SKM-1 (cell line): ENCODE results near the gene KIF12.
"Not testable (repeated sequence)": the region's sequence is repeated elsewhere in the genome, so short reads cannot be mapped to it uniquely, and the experiment has no call there.

ENCODE experiments used
- DNase-seq: peaks from one replicate; lab custom pipeline; 2025; ENCODE audit not compliant: unreplicated experiment; lab: John Stamatoyannopoulos, UW

Gene KIF12

DNA sequence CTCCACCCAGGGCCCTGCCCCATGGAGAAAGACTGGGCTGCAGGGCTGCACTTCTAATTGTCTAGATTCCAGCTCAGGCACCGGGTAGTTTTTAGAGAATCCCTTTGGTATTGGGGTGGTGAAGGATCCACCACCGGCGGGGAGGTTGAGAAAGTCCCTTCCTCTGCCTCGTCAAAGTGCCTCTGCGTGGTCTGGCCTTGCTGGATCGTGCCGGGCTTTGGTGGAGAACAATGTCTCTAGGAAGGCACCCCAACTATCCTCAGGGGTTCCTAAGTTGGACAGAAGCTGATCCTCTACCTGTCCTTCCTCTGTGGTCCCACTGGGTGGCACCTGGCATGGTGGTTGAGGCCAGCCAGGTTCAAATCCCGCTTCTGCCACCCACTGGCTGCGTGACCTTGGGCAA lies 13.7 kb downstream of the KIF12 start:
- no peak for DNase-seq

GRCh38 chr9:114084282-114085073 lies 14.6 kb downstream of the KIF12 start:
- DNase-seq = no peak

- DNase-seq = no peak
These were observed 15.4 kb downstream of the KIF12 start for GRCh38 chr9:114083666-114084065.

GRCh38 chr9:114082763-114083412 lies 16.2 kb downstream of the KIF12 start:
- not testable (repeated sequence) for DNase-seq

GRCh38 chr9:114082017-114082762 lies 16.9 kb downstream of the KIF12 start:
- peak; percentile 2 for DNase-seq

GRCh38 chr9:114081441-114082016 lies 17.6 kb downstream of the KIF12 start:
- no peak for DNase-seq

- no peak for DNase-seq
These were observed 18.2 kb downstream of the KIF12 start for GRCh38 chr9:114080773-114081440.

DNA sequence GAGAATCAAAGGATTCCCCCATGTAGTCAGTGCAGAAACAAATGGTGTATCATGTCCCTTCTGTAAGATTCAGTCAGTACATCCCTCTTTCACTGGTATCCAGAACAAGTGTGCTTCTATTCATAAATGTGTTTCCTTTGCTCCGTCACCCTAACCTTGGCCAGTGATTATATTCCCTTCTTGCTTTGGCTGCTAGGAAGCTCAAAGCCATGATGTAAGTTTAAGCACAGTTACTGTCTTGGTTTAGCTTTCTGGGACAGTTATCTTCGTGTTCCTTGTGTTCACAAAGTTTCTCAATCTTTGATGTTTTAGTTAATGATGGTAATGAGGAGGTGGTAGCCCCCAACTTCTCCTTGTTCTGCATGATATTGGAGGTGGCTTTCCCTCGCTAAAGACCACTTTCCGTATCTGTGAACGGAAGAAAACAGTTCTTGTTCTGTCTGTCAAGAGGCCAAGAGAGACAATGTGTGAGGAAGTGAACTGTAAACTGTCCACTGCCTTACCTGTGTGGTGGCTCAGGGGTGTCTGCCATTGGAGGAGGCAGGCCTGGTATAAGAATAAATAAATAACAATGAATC lies 18.8 kb downstream of the KIF12 start:
- DNase-seq = no peak

- DNase-seq = no peak
These were observed 20.3 kb downstream of the KIF12 start for GRCh38 chr9:114078781-114079156.

- DNase-seq = no peak
These were observed 20.9 kb downstream of the KIF12 start, which contains the start of gene AMBP for GRCh38 chr9:114078021-114078780. AMBP (minus strand) TSS chr9:114078300; CDS start chr9:114078209, 91 bp downstream.

DNA sequence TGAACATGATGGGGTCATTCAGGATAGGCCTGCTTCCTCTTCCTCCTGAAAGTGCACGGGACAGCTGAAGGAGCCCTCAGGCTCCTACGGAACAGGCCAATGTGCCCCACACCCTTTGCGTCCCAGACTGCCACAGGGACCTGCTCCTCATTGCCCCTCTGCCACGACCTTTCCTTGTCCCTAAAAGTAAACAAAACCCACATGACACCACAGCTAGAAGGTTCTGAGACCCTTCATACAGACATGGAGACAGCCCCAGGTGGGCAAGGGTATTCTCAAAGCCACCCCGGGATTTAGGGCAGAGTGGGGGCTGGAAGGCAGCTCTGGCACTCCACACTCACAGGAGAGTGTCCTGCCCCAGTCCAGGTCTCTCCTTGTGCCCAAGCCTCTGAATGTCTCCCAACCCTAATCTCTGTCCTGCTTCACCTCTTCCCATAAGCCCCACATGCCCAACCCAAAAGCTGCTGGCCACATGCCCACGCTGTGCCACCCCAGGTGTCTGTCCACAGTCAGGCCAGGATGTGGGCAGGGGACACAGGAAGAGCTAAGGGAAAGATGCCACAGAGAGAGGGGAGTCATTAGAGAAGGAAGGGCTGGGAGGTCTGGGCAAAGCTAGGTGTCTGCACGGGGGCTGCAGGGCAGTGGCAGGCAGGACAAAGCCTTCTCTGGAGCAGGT lies 21.8 kb downstream of the KIF12 start:
- DNase-seq = no peak

DNA sequence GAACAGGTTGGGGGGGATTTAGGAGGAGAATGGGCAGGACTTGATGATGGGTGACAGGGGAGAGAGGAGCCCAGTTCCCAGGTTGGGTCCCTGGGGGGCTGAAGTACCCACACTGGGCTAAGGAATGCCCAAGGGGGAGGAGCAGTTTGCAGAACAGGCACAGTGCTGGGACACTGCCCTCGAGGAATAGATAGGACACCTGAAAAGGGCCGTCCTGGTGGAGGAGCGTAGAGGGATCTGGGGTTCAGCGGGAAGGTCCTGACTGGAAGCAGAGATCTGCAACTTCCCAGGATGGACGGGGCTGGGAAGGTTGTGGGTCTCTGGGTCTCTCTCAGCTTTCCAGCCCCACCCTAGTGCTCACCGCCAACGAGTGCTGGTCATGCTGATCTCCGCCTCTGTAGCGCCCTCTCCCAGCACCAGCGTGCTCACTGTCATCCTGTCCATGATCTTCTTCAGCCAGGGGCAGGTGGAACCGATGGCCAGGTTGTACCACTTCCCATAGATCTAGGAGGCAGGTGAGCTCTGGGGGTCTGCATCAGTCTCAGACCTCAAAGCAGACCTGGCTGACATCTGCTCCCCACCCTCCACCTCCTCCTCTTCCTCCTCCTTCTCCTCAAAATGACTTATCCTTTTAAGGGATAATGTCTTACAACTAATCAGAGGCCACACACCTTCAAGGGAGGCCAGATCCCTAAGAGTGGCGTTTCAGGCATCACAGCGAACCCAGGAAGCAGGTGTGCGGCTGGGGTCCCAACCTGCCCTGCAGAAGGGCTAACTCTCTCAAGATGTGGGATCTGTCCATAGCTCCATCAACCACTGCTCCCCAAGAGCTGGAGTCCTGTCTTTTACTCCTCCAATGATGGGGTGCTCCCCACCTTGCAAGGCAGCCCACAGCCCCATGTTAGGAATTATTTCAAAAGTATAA lies 22.6 kb downstream of the KIF12 start:
- no peak for DNase-seq

- no peak for DNase-seq
These were observed 23.5 kb downstream of the KIF12 start for GRCh38 chr9:114075602-114076001.

DNA sequence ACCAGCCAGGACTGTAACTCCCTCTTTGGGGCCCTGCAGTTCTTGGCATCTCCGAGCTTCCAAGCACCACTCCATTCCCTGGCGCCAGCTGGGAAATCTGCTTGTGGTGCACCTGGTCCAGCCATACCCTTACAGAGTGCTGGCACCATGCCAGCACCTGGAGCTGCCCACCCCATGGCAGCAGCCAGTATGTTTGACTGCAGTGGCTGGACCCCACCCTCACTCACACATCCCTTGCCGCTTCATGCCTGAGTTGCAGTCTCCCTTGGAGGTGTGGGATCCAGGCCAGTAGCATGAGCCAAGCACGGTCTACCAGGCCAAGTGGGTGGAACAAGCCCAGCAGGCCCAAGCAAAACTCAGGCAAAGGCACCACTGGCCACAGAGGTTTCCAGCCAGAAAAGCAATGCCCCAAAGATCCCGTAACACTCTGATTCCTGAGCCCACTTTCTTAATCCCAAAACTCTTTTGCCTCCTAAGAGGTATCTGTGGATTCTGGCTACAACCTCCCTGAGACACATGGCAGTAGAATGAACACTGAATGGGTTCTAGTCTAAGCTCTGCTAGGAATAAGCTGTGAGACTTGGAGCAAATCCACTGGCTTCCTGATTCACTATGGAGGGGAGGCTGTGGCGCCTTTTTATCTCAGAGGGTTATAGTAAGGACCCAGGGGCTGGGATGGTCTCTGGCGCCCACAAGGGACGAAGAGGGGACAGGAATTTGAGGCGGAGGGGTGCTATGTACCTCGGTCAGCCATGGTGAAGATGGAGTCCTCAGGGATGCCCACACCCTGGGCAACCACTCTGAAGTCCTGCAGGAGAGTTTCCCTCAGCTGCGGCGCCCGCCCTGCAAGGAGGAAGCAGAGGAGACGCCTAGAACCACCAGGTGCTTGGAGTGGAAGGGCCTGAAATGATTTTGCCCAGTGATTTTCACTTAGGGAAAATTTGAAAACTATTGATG lies 26.6 kb downstream of the KIF12 start:
- no peak for DNase-seq

- DNase-seq = no peak
These were observed 27.8 kb downstream of the KIF12 start for GRCh38 chr9:114071197-114071795.

DNA sequence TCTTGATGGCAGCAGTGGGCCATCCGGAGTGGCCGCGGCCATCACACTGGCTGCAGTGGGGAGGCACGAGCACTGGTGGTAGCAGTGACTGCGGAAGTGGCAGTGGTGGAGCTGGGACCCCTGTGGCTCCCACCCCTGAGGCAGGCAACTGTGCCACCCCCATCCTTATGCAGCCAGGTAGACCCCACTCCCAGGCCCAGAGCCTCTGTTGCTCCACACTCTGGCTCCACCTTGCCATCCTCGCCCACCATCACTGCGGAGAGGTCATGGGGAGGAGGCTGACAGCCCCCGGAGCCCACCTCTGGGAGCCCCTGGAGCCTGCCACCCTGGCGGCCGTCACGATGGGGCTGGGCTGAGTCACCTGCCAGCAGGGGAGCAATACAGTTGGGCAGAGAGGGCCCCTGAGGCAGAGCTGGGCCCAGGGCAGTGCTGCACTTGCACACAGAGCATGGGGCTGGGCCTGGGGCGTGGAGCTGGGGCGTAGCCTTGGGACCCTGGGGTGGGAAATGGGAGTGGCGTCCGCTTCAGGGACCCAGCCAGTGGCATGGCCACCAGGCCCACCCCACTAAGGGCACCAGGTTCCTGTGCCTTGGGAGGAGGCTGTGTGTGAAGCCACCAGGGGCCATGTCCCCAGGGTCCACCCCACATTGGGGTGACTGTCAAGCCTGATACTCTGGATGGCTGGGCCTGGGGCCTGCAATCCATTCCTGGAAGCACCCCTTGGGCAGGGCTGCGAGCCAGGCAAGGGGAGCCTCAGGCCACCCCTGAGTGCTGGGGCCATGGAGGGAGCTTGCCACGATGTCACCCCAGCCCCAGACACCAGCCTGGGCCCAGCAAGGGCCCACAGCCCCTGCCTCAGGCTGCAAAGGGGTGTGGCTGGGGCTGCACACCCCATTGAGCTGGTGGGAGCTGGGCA lies 28.6 kb downstream of the KIF12 start:
- DNase-seq = no peak
